CD4-positive, alpha-beta T cell (primary cell): ENCODE measurements around the gene SNAP25. TPM values are rescaled to one million over a fixed set of nuclear protein-coding genes. Genes with fewer than 3 reads are reported as not detected.

ENCODE experiments used
- ATAC-seq: fragments of 200-7000 bp; cut with Tn5 transposase; one replicate; pipeline ENCODE4 v1.10.0; 2022; ENCODE audit warnings: mild to moderate bottlenecking; ENCODE audit not compliant: poor library complexity
- CTCF ChIA-PET: fragments of 350-600 bp; sonication (Branson Sonifier 250); formaldehyde crosslinking; loops from one replicate; lab custom pipeline; 2021; ENCODE audit warnings: antibody characterized with exemption, inconsistent platforms; lab: Charles Lee
- POLR2A ChIA-PET: fragments of 350-600 bp; sonication (Branson Sonifier 250); formaldehyde crosslinking; loops from one replicate; lab custom pipeline; 2021; ENCODE audit warnings: antibody characterized with exemption, inconsistent platforms; lab: Charles Lee
- DNase-seq, 14 experiments: peaks; one replicate each; pipeline ENCODE4 v3.0.0-alpha.2; 2013 to 2020; ENCODE audit warnings: mixed read lengths in 2 of 14
- H3K27ac ChIP-seq, 2 donors: one replicate each; pipeline versions ENCODE4 v1.5.1 to v1.7.0; 2013; ENCODE audit warnings: low read length in 2 of 2, low read depth in 1 of 2, mild to moderate bottlenecking in 1 of 2
- H3K27me3 ChIP-seq, 2 experiments: 1 replicate in 1 of 2; 2 replicates in 1 of 2; pipeline versions ENCODE4 v1.6.1 to v1.7.0; 2013; ENCODE audit warnings: low read length in 2 of 2, control low read depth in 1 of 2, mild to moderate bottlenecking in 1 of 2, moderate library complexity in 1 of 2; ENCODE audit not compliant: insufficient read depth in 2 of 2, control insufficient read depth in 1 of 2
- H3K36me3 ChIP-seq: one replicate; pipeline ENCODE4 v1.6.1; 2013; ENCODE audit warnings: low read length, control low read depth; ENCODE audit not compliant: insufficient read depth
- H3K4me1 ChIP-seq: one replicate; pipeline ENCODE4 v1.6.1; 2013; ENCODE audit warnings: low read length, control low read depth; ENCODE audit not compliant: insufficient read depth
- H3K4me3 ChIP-seq: one replicate; pipeline ENCODE4 v1.5.1; 2013; ENCODE audit warnings: mild to moderate bottlenecking, low read length, moderate library complexity
- H3K9me3 ChIP-seq, 2 experiments: 1 replicate in 1 of 2; 2 replicates in 1 of 2; pipeline versions ENCODE4 v1.6.1 to v1.7.0; 2013; ENCODE audit warnings: low read length in 2 of 2, mild to moderate bottlenecking in 2 of 2, control low read depth in 1 of 2, moderate library complexity in 1 of 2; ENCODE audit not compliant: control insufficient read depth in 1 of 2, insufficient read depth in 1 of 2
- H3K27ac Mint-ChIP-seq: one replicate; pipeline ENCODE4 v1.8.0; 2020; ENCODE audit warnings: mixed read lengths
- H3K27me3 Mint-ChIP-seq: one replicate; pipeline ENCODE4 v1.8.0; 2021; ENCODE audit warnings: mixed read lengths
- H3K36me3 Mint-ChIP-seq: one replicate; pipeline ENCODE4 v1.8.0; 2021; ENCODE audit warnings: low read depth, mixed read lengths
- H3K4me1 Mint-ChIP-seq: one replicate; pipeline ENCODE4 v1.8.0; 2021; ENCODE audit warnings: low read depth, mixed read lengths
- H3K4me3 Mint-ChIP-seq: one replicate; pipeline ENCODE4 v1.8.0; 2020; ENCODE audit warnings: mild to moderate bottlenecking, mixed read lengths
- H3K9me3 Mint-ChIP-seq: one replicate; pipeline ENCODE4 v1.8.0; 2020; ENCODE audit warnings: mixed read lengths
- intact Hi-C, 2 experiments: fragments of 100-400 bp; cut with DNase I in 1 of 2; cut with micrococcal nuclease in 1 of 2; formaldehyde crosslinking; loops; one replicate each; pipeline versions ENCODE4 v1.15.1 to v1.9.0; 2023 to 2025; cut with DNase I, micrococcal nuclease
- total RNA-seq, 174 experiments: library from RNA in 2 of 174; stranded (reverse) in 2 of 174; gene quantifications; one replicate each; pipeline ENCODE4 v1.2.3 and lab custom pipeline; 2021 to 2026
- TF ChIP-seq, protein P1 (sequence below): fragments of 200-600 bp; IDR thresholded peaks from one replicate; pipeline ENCODE4 v1.8.0; 2022; ENCODE audit warnings: antibody characterized with exemption, mild to moderate bottlenecking

The SNAP25 gene
- total RNA-seq, 2 experiments from 2014 or later, result not detected

GRCh38 chr20:10324198-10324847 is 105.7 kb downstream of the SNAP25 start:
- H3K9me3 ChIP-seq, result no peaks in the 10 kb centered on the region
- no peaks in the 10 kb centered on the region for H3K36me3 ChIP-seq
- CTCF ChIA-PET, result no interaction called here
- H3K9me3 Mint-ChIP-seq, result no peaks in the 10 kb centered on the region
- no peak overlapping the region for H3K4me3 ChIP-seq
- no peaks in the 10 kb centered on the region for H3K4me1 ChIP-seq
- H3K4me1 Mint-ChIP-seq, result no peaks in the 10 kb centered on the region
- no peak overlapping the region for H3K27ac Mint-ChIP-seq
- intact Hi-C loops, result no loop called here
- no peak overlapping the region for H3K27ac ChIP-seq
- ATAC-seq, result no peak
- DNase-seq, result no peak
- POLR2A ChIA-PET, result no interaction called here
- no peaks in the 10 kb centered on the region for H3K36me3 Mint-ChIP-seq
- peaks cover 0 to 8% of the 10 kb centered on the region in 2 experiments for H3K27me3 ChIP-seq
- peaks cover 11% of the 10 kb centered on the region for H3K27me3 Mint-ChIP-seq
- TF ChIP-seq, protein P1, sequence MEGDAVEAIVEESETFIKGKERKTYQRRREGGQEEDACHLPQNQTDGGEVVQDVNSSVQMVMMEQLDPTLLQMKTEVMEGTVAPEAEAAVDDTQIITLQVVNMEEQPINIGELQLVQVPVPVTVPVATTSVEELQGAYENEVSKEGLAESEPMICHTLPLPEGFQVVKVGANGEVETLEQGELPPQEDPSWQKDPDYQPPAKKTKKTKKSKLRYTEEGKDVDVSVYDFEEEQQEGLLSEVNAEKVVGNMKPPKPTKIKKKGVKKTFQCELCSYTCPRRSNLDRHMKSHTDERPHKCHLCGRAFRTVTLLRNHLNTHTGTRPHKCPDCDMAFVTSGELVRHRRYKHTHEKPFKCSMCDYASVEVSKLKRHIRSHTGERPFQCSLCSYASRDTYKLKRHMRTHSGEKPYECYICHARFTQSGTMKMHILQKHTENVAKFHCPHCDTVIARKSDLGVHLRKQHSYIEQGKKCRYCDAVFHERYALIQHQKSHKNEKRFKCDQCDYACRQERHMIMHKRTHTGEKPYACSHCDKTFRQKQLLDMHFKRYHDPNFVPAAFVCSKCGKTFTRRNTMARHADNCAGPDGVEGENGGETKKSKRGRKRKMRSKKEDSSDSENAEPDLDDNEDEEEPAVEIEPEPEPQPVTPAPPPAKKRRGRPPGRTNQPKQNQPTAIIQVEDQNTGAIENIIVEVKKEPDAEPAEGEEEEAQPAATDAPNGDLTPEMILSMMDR, result no peak
- no peak overlapping the region for H3K4me3 Mint-ChIP-seq

- Mint-ChIP-seq H3K36me3 (no peaks in the 10 kb centered on the region), H3K4me1 (no peaks in the 10 kb centered on the region), H3K9me3 (no peaks in the 10 kb centered on the region), H3K4me3 (no peak overlapping the region), H3K27me3 (peaks cover 2% of the 10 kb centered on the region), H3K27ac (no peak overlapping the region)
- Histone ChIP-seq H3K9me3 (no peaks in the 10 kb centered on the region), H3K27ac (no peak overlapping the region), H3K4me1 (no peaks in the 10 kb centered on the region), H3K36me3 (no peaks in the 10 kb centered on the region), H3K4me3 (no peak overlapping the region), H3K27me3 (no peaks in the 10 kb centered on the region)
- TF ChIP-seq, protein P1, result no peak
- ChIA-PET POLR2A (no interaction called here), CTCF (no interaction called here)
- DNase-seq (no peak), ATAC-seq (no peak)
- intact Hi-C loops, result no loop called here
Measured at GRCh38 chr20:10328897-10329255, 110.2 kb downstream of the SNAP25 start.

- Mint-ChIP-seq H3K27ac (no peak overlapping the region), H3K36me3 (no peaks in the 10 kb centered on the region), H3K9me3 (no peaks in the 10 kb centered on the region)
Measured at GRCh38 chr20:10329387-10330005, 110.9 kb downstream of the SNAP25 start.

More at GRCh38 chr20:10329387-10330005, 110.9 kb downstream of the SNAP25 start:
- Histone ChIP-seq H3K27ac (no peak overlapping the region), H3K27me3 (no peaks in the 10 kb centered on the region), H3K4me3 (no peak overlapping the region), H3K9me3 (no peaks in the 10 kb centered on the region), H3K4me1 (no peaks in the 10 kb centered on the region), H3K36me3 (no peaks in the 10 kb centered on the region)
- ChIA-PET POLR2A (no interaction called here), CTCF (no interaction called here)
- Mint-ChIP-seq H3K4me1 (no peaks in the 10 kb centered on the region), H3K4me3 (no peak overlapping the region), H3K27me3 (peaks cover 4% of the 10 kb centered on the region)
- intact Hi-C loops, result no loop called here
- ATAC-seq, result no peak
- no peak for DNase-seq
- TF ChIP-seq, protein P1, result no peak
